ENCODE results near the gene VOPP1. TPM values are rescaled to one million over a fixed set of nuclear protein-coding genes. Genes with fewer than 3 reads are reported as not detected.
"Not testable (repeated sequence)": the region's sequence is repeated elsewhere in the genome, so short reads cannot be mapped to it uniquely, and the experiment has no call there.

Gene VOPP1
- polyA plus RNA-seq, 3 donors from 2014 or later, result 54.0 to 119 (median 57.9) TPM

GRCh38 chr7:55591282-55591931 is 19.1 kb upstream of the VOPP1 start:
- DNase-seq, result no peak
- Mint-ChIP-seq H3K9me3 (no peaks in the 10 kb centered on the region), H3K27ac (no peak overlapping the region), H3K27me3 (ENCODE audit: low read depth in 3 of 3) (peaks cover 0 to 7% (median 4%) of the 10 kb centered on the region in 3 donors), H3K4me1 (no peaks in the 10 kb centered on the region), H3K36me3 (no peaks in the 10 kb centered on the region), H3K4me3 (no peak overlapping the region)

GRCh38 chr7:55590517-55591281 is 18.4 kb upstream of the VOPP1 start:
- peak overlapping the region in 1 of 6 donors; percentile 26 for H3K27ac Mint-ChIP-seq
- H3K4me1 Mint-ChIP-seq, result no peaks in the 10 kb centered on the region
- DNase-seq, result no peak
- H3K4me3 Mint-ChIP-seq, result no peak overlapping the region
- no peaks in the 10 kb centered on the region for H3K9me3 Mint-ChIP-seq
- peaks cover 0 to 7% (median 4%) of the 10 kb centered on the region in 3 donors for H3K27me3 Mint-ChIP-seq (ENCODE audit: low read depth in 3 of 3)
- no peaks in the 10 kb centered on the region for H3K36me3 Mint-ChIP-seq

- H3K27ac Mint-ChIP-seq, result no peak overlapping the region
- peaks cover 0 to 7% (median 4%) of the 10 kb centered on the region in 3 donors for H3K27me3 Mint-ChIP-seq (ENCODE audit: low read depth in 3 of 3)
- H3K4me1 Mint-ChIP-seq, result no peaks in the 10 kb centered on the region
- H3K36me3 Mint-ChIP-seq, result no peaks in the 10 kb centered on the region
- H3K9me3 Mint-ChIP-seq, result no peaks in the 10 kb centered on the region
- DNase-seq, result no peak
- H3K4me3 Mint-ChIP-seq, result no peak overlapping the region
Observed at GRCh38 chr7:55589905-55590304, 17.6 kb upstream of the VOPP1 start.

GRCh38 chr7:55588976-55589604 is 16.8 kb upstream of the VOPP1 start:
- Mint-ChIP-seq H3K36me3 (no peaks in the 10 kb centered on the region), H3K9me3 (no peaks in the 10 kb centered on the region), H3K27ac (no peak overlapping the region), H3K4me1 (no peaks in the 10 kb centered on the region), H3K27me3 (ENCODE audit: low read depth in 3 of 3) (peaks cover 0 to 7% (median 6%) of the 10 kb centered on the region in 3 donors), H3K4me3 (no peak overlapping the region)
- DNase-seq, result no peak

- peak overlapping the region in 1 of 6 donors; percentile 31 for H3K27ac Mint-ChIP-seq
- H3K9me3 Mint-ChIP-seq, result no peaks in the 10 kb centered on the region
- H3K4me3 Mint-ChIP-seq, result no peak overlapping the region
- peaks cover 0 to 6% (median 5%) of the 10 kb centered on the region in 3 donors for H3K27me3 Mint-ChIP-seq (ENCODE audit: low read depth in 3 of 3)
- no peak for DNase-seq
- no peaks in the 10 kb centered on the region for H3K4me1 Mint-ChIP-seq
- H3K36me3 Mint-ChIP-seq, result no peaks in the 10 kb centered on the region
Observed at GRCh38 chr7:55588379-55588699, 16.0 kb upstream of the VOPP1 start.

- Mint-ChIP-seq H3K36me3 (no peaks in the 10 kb centered on the region), H3K27me3 (ENCODE audit: low read depth in 3 of 3) (peaks cover 2 to 6% (median 3%) of the 10 kb centered on the region in 3 donors), H3K4me3 (no peak overlapping the region), H3K27ac (no peak overlapping the region), H3K4me1 (no peaks in the 10 kb centered on the region), H3K9me3 (no peaks in the 10 kb centered on the region)
- DNase-seq, result no peak
Observed at GRCh38 chr7:55587687-55588378, 15.5 kb upstream of the VOPP1 start.

GRCh38 chr7:55582656-55583055 is 10.4 kb upstream of the VOPP1 start:
- H3K4me1 Mint-ChIP-seq; H3K4me3 Mint-ChIP-seq; H3K27me3 Mint-ChIP-seq (ENCODE audit: low read depth in 3 of 3); H3K9me3 Mint-ChIP-seq; DNase-seq; H3K36me3 Mint-ChIP-seq; H3K27ac Mint-ChIP-seq: not testable (repeated sequence)

- H3K4me3 Mint-ChIP-seq, result no peak overlapping the region
Observed at GRCh38 chr7:55576753-55577152, 4.5 kb upstream of the VOPP1 start.

GRCh38 chr7:55575733-55576132 is 3.4 kb upstream of the VOPP1 start:
- Mint-ChIP-seq H3K36me3 (peaks cover 0 to 9% (median 0%) of the 10 kb centered on the region in 3 donors), H3K9me3 (no peaks in the 10 kb centered on the region), H3K27ac (no peak overlapping the region), H3K4me3 (no peak overlapping the region), H3K27me3 (ENCODE audit: low read depth in 3 of 3) (peaks cover 7 to 22% (median 11%) of the 10 kb centered on the region in 3 donors), H3K4me1 (peaks cover 27 to 29% of the 10 kb centered on the region in 2 donors)
- no peak for DNase-seq

More at GRCh38 chr7:55576753-55577152, 4.5 kb upstream of the VOPP1 start:
- no peak overlapping the region for H3K27ac Mint-ChIP-seq
- no peak for DNase-seq
- no peaks in the 10 kb centered on the region for H3K9me3 Mint-ChIP-seq
- peaks cover 19 to 20% of the 10 kb centered on the region in 2 donors for H3K4me1 Mint-ChIP-seq
- peaks cover 0 to 9% (median 0%) of the 10 kb centered on the region in 3 donors for H3K36me3 Mint-ChIP-seq
- H3K27me3 Mint-ChIP-seq (ENCODE audit: low read depth in 3 of 3), result peaks cover 4 to 14% (median 5%) of the 10 kb centered on the region in 3 donors

GRCh38 chr7:55575098-55575497 is 2.8 kb upstream of the VOPP1 start:
- peaks cover 33 to 35% of the 10 kb centered on the region in 2 donors for H3K4me1 Mint-ChIP-seq
- no peak for DNase-seq
- H3K36me3 Mint-ChIP-seq, result peaks cover 0 to 9% (median 0%) of the 10 kb centered on the region in 3 donors
- H3K4me3 Mint-ChIP-seq, result no peak overlapping the region
- no peak overlapping the region for H3K27ac Mint-ChIP-seq
- H3K27me3 Mint-ChIP-seq (ENCODE audit: low read depth in 3 of 3), result peaks cover 10 to 27% (median 16%) of the 10 kb centered on the region in 3 donors
- H3K9me3 Mint-ChIP-seq, result no peaks in the 10 kb centered on the region

GRCh38 chr7:55574051-55574717 is 1.9 kb upstream of the VOPP1 start:
- peaks cover 10 to 29% (median 16%) of the 10 kb centered on the region in 3 donors for H3K27me3 Mint-ChIP-seq (ENCODE audit: low read depth in 3 of 3)
- no peaks in the 10 kb centered on the region for H3K9me3 Mint-ChIP-seq
- no peak for DNase-seq
- peaks cover 42 to 44% of the 10 kb centered on the region in 2 donors for H3K4me1 Mint-ChIP-seq
- peak overlapping the region; percentile 29 to 96 (median 62) for H3K27ac Mint-ChIP-seq
- H3K4me3 Mint-ChIP-seq, result peak overlapping the region; percentile 61 to 91 (median 71)
- peaks cover 0 to 9% (median 0%) of the 10 kb centered on the region in 3 donors for H3K36me3 Mint-ChIP-seq

- H3K4me1 Mint-ChIP-seq, result peaks cover 50 to 52% of the 10 kb centered on the region in 2 donors
- peak overlapping the region; percentile 82 to 96 (median 92) for H3K27ac Mint-ChIP-seq
- H3K9me3 Mint-ChIP-seq, result no peaks in the 10 kb centered on the region
- peaks cover 0 to 9% (median 0%) of the 10 kb centered on the region in 3 donors for H3K36me3 Mint-ChIP-seq
- H3K27me3 Mint-ChIP-seq (ENCODE audit: low read depth in 3 of 3), result peaks cover 10 to 29% (median 16%) of the 10 kb centered on the region in 3 donors
- no peak for DNase-seq
- H3K4me3 Mint-ChIP-seq, result peak overlapping the region; percentile 87 to 95 (median 91)
Observed at GRCh38 chr7:55573234-55573900, 1.1 kb upstream of the VOPP1 start.
